ENCODE data around the gene SNX3. TPM values are rescaled to one million over a fixed set of nuclear protein-coding genes. Genes with fewer than 3 reads are reported as not detected.

Gene SNX3
- polyA plus RNA-seq, 1 donor, result 284 TPM

DNA sequence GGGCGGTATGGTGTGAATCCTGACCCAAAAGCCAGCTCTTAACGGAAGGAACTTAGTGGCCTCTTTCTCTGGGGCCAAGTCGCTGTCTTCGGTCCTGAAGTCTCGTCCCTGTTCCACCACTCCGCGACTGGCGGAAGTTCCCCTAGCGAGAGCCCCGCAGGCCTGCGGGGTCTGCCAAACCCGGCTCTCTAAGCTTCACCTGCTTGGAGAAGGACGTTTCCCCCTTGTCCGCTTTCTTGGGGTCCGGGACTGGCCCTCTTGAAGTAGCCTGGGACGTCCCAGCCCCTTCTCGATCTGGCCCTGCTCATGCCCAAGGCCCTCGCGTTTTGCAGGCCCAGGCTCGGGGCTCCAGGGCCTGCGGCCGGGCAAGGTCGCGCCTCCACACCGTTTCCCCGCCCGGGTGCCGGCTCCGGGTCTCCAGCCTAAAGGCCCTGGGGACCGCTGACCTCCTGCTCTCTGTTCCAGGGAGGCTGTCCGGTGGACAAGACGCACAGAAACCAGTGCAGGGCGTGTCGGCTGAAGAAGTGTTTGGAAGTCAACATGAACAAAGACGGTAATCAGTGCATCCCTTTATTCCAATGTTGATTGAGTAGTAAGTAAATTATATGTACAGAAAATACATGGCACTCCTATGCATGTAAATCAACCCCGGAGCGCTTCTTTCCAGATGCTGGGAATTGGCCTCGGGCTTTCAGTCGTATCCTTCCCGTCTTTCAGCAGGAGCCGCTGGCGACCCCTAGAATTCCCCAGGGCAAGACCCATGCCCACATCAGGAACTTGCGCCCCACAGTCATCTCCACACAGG, 86.3 kb downstream of the SNX3 start:
- H3K36me3 ChIP-seq (ENCODE audit: control insufficient read depth, insufficient read depth, low read length), result no peaks in the 10 kb centered on the region
- no CpG with 5 or more reads among the region's 43 CpGs for WGBS (ENCODE audit: insufficient coverage, low lambda C conversion rate)
- H3K9me3 ChIP-seq (ENCODE audit: control insufficient read depth, low read depth, low read length), result peaks cover 12% of the 10 kb centered on the region
- H3K27ac ChIP-seq (ENCODE audit: low read length), result no peak overlapping the region
- peaks cover 11% of the 10 kb centered on the region for H3K4me1 ChIP-seq (ENCODE audit: control insufficient read depth, insufficient read depth, low read length)
- H3K4me3 ChIP-seq (ENCODE audit: low read length), result no peak overlapping the region
- DNase-seq, result peak; percentile 21 to 59
- H3K27me3 ChIP-seq (ENCODE audit: control insufficient read depth, insufficient read depth, low read length), result peaks cover 89% of the 10 kb centered on the region

DNA sequence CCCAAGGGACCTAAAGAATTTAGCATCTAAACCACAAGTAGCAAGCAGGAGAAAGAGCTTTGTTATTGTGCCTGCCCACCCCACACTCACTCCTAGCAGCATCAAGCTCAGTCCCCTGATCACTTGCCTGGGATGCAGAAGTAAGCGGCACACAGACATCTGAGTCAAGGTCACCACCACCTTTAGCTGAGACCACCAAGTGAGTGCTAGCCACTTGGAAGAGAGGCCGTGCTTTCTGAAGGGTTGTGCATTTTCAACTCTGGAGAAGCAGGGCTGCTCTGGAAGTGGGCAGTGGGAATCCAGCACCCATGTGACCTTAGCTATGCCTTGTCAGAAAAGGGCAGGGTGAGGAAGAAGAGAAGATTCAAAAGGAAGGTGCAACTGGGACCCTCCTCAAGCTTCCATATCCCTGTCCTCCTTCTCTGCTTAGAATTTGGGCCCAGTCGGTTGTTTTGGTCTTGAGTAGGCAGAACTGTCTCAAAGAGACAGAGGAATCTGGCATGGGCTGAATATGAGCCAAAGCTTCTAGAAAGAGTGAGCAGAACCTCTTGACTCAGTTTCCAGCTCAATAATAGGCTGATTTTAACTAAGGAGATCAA, 88.8 kb downstream of the SNX3 start:
- Histone ChIP-seq H3K27me3 (ENCODE audit: control insufficient read depth, insufficient read depth, low read length) (peaks cover 94% of the 10 kb centered on the region), H3K27ac (ENCODE audit: low read length) (no peak overlapping the region), H3K36me3 (ENCODE audit: control insufficient read depth, insufficient read depth, low read length) (no peaks in the 10 kb centered on the region), H3K4me1 (ENCODE audit: control insufficient read depth, insufficient read depth, low read length) (peaks cover 35% of the 10 kb centered on the region), H3K9me3 (ENCODE audit: control insufficient read depth, low read depth, low read length) (peaks cover 19% of the 10 kb centered on the region), H3K4me3 (ENCODE audit: low read length) (no peak overlapping the region)
- DNase-seq, result no peak
- WGBS (ENCODE audit: insufficient coverage, low lambda C conversion rate), result no CpG with 5 or more reads among the region's 3 CpGs

DNA sequence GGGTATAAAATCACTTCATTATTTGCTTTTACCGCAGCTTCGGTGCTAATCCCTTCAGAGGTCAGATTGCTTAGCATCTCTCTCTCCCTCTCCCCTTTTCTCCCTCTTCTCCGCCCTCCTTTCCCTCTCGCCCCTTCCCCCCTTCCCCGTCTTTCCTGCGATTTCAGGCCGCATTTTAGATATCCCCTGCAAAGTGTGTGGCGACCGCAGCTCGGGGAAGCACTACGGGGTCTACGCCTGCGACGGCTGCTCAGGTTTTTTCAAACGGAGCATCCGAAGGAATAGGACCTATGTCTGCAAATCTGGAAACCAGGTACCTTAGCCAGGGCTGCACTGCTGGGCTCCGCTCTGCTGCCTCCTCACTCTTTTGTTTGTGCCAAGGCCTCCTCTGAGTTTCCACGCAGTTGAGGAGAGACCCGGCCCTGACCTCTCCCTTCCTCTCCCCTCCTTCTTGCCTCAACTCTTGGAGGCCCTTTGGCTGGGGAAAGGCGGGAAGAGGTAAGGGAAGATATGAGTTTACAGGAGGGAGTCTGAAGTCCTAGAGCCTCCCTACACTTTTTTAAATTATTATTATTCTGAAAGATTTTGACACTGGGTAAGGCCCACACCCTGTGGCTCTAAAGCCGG, 89.4 kb downstream of the SNX3 start:
- Histone ChIP-seq H3K4me3 (ENCODE audit: low read length) (no peak overlapping the region), H3K27me3 (ENCODE audit: control insufficient read depth, insufficient read depth, low read length) (peaks cover 94% of the 10 kb centered on the region), H3K36me3 (ENCODE audit: control insufficient read depth, insufficient read depth, low read length) (no peaks in the 10 kb centered on the region), H3K27ac (ENCODE audit: low read length) (no peak overlapping the region), H3K4me1 (ENCODE audit: control insufficient read depth, insufficient read depth, low read length) (peaks cover 39% of the 10 kb centered on the region), H3K9me3 (ENCODE audit: control insufficient read depth, low read depth, low read length) (peaks cover 23% of the 10 kb centered on the region)
- 6% methylated on average over 2 of the region's 21 CpGs for WGBS (ENCODE audit: insufficient coverage, low lambda C conversion rate)
- DNase-seq, result no peak

DNA sequence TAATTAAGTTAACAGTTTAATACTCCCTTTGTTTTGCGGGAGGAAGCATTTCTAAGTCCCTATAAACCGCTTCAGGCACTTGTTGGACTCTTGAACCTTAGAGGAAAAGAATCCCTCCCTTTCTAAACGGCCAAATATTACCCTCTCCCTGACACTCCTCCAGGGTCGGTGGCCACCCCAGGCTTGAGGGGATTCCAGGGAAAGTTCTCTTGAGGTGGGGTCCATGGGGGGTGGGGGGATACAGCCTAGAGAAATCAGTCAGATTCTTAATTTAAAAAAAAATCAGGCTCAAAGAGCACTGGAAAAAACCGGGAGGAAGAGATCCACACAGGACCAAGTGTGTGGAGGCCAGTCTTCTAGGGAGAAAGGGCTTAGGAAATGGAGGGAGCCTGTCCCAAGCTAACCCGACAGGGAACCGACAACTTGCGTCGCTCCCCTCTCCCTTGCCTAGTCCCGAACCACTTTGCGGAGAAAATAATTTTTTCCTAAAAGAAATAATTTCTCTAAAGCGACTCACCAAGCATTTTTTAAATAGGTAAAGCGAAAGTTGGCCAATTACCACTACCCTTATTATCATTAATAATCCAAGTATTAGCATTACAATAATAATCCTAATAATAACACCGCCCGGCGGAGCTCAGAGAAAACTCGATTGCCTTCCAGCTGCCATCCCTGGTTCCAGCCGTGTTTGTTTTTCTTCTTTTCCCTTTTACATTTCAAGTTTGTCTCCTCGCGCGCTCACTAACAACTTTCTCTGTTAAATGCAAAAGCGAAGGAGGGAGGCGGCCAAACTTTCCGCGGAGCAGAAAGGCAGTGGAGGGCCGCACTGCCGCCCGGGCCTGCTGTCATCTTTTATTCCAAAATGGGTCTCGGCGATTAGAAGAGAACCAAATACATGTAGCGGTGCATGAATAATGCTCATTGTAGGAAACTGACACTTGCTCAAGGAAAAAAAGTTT, 90.2 kb downstream of the SNX3 start:
- H3K4me1 ChIP-seq (ENCODE audit: control insufficient read depth, insufficient read depth, low read length), result peaks cover 40% of the 10 kb centered on the region
- peaks cover 94% of the 10 kb centered on the region for H3K27me3 ChIP-seq (ENCODE audit: control insufficient read depth, insufficient read depth, low read length)
- no peak overlapping the region for H3K4me3 ChIP-seq (ENCODE audit: low read length)
- no peaks in the 10 kb centered on the region for H3K36me3 ChIP-seq (ENCODE audit: control insufficient read depth, insufficient read depth, low read length)
- DNase-seq, result no peak
- WGBS (ENCODE audit: insufficient coverage, low lambda C conversion rate), result 8% methylated on average over 4 of the region's 31 CpGs
- H3K9me3 ChIP-seq (ENCODE audit: control insufficient read depth, low read depth, low read length), result peaks cover 20% of the 10 kb centered on the region
- no peak overlapping the region for H3K27ac ChIP-seq (ENCODE audit: low read length)

DNA sequence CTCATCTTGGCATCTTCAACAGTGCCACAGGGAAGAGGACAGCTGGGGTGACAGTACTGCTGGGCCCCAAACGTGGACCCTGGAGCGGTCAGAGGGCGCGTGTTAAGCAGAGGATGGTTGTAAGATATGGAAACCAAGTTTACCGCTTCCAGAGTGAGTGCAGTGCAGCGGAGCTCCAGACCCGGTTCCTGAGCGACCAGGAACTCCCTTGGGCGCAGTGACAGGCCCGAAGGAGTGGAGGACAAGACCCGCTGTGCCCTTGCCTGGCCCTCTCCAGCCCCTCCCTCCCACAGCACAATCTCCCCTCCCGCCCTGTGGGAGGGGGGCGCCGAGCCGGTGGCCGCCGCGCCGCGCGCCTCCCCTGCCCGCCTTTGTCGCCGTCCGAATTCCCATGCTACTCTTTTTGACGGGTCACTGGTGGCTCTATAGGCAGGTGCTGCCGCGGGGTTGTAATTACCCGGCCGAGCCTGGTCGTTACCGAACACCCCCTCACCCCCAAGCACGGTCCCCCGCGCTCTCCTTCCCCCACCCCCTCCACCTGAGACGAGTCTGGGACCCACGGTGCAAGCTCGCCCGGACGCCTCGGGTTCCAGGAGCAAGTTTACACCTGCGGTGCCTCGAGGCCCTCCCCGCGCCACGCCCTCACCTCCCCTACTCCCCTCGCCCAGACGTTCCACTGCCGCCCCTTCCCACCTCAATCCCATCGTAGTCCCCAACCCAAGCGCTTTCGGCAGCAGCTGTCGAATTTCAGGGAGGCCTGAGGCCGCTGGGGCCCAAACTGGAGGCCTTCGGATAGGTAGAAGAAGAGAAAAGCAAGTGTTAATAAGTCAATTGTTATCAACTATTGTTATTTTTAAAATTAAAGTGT, 91.1 kb downstream of the SNX3 start:
- H3K4me1 ChIP-seq (ENCODE audit: control insufficient read depth, insufficient read depth, low read length), result peaks cover 49% of the 10 kb centered on the region

DNA sequence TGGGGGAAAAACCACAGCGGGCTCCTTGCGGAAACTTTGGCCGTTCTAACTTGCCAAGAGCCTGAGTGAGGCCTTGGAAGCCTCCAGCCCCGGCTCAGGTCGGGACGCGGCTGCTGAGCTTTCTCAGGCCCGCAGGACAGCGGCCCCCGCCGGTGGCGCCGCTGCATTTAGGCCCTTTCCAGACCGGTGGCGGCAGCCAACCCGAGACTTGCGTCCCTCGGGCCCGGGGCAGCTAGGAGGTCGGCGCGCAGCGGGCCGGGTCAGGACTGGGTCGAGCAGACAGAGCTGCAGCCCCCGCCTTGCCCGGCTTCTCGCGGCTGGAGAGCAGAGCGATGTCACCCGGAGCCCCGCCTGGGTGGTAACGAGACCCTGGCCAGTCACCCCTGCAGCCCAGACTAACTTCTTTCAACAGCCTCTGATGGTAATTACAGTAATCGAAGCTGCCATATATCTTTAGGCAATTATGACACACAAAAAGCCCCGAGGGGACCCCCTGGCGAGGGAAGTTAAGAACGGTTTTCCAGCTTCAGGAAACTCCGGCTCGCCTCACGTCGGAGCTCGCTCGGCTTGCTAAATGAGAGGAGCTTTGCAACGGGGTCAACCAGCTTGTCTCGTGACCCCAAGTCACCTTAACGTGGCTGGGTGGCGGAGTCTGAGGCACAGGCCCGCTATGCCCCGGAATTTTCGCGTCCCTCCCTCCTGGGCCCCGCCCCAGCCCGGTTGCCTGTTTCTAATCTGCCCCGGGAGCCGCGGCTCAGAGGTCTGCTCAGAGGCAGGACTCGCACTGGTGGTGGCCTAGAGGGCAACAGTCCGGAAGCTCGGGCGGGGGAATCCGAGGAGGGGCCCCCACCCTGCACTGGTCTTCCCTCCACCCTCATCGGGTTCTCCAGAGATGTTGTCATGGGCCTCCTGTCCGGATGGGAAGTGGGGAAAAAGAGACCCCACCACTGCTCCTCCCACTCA, 92.1 kb downstream of the SNX3 start:
- Histone ChIP-seq H3K4me1 (ENCODE audit: control insufficient read depth, insufficient read depth, low read length) (peaks cover 50% of the 10 kb centered on the region), H3K9me3 (ENCODE audit: control insufficient read depth, low read depth, low read length) (peaks cover 21% of the 10 kb centered on the region), H3K4me3 (ENCODE audit: low read length) (no peak overlapping the region), H3K27ac (ENCODE audit: low read length) (no peak overlapping the region), H3K27me3 (ENCODE audit: control insufficient read depth, insufficient read depth, low read length) (peaks cover 94% of the 10 kb centered on the region), H3K36me3 (ENCODE audit: control insufficient read depth, insufficient read depth, low read length) (no peaks in the 10 kb centered on the region)
- peak; percentile 23 to 46 for DNase-seq
- no CpG with 5 or more reads among the region's 63 CpGs for WGBS (ENCODE audit: insufficient coverage, low lambda C conversion rate)

More for the DNA sequence above, 91.1 kb downstream of the SNX3 start:
- H3K27ac ChIP-seq (ENCODE audit: low read length), result no peak overlapping the region
- no peak overlapping the region for H3K4me3 ChIP-seq (ENCODE audit: low read length)
- peak in 1 of 2 donors; percentile 20 for DNase-seq
- H3K36me3 ChIP-seq (ENCODE audit: control insufficient read depth, insufficient read depth, low read length), result no peaks in the 10 kb centered on the region
- H3K27me3 ChIP-seq (ENCODE audit: control insufficient read depth, insufficient read depth, low read length), result peaks cover 94% of the 10 kb centered on the region
- no CpG with 5 or more reads among the region's 55 CpGs for WGBS (ENCODE audit: insufficient coverage, low lambda C conversion rate)
- H3K9me3 ChIP-seq (ENCODE audit: control insufficient read depth, low read depth, low read length), result peaks cover 22% of the 10 kb centered on the region

- no peak overlapping the region for H3K4me3 ChIP-seq (ENCODE audit: low read length)
- 20% methylated on average over 3 of the region's 23 CpGs for WGBS (ENCODE audit: insufficient coverage, low lambda C conversion rate)
- no peak overlapping the region for H3K27ac ChIP-seq (ENCODE audit: low read length)
- peak in 1 of 2 donors; percentile 9 for DNase-seq
- H3K27me3 ChIP-seq (ENCODE audit: control insufficient read depth, insufficient read depth, low read length), result peaks cover 100% of the 10 kb centered on the region
- H3K36me3 ChIP-seq (ENCODE audit: control insufficient read depth, insufficient read depth, low read length), result no peaks in the 10 kb centered on the region
- peaks cover 50% of the 10 kb centered on the region for H3K4me1 ChIP-seq (ENCODE audit: control insufficient read depth, insufficient read depth, low read length)
- peaks cover 21% of the 10 kb centered on the region for H3K9me3 ChIP-seq (ENCODE audit: control insufficient read depth, low read depth, low read length)
Measured at GRCh38 chr6:108168090-108168463, 92.8 kb downstream of the SNX3 start.

- Histone ChIP-seq H3K27ac (ENCODE audit: low read length) (no peak overlapping the region), H3K4me3 (ENCODE audit: low read length) (no peak overlapping the region), H3K36me3 (ENCODE audit: control insufficient read depth, insufficient read depth, low read length) (no peaks in the 10 kb centered on the region), H3K9me3 (ENCODE audit: control insufficient read depth, low read depth, low read length) (peaks cover 21% of the 10 kb centered on the region), H3K27me3 (ENCODE audit: control insufficient read depth, insufficient read depth, low read length) (peaks cover 100% of the 10 kb centered on the region), H3K4me1 (ENCODE audit: control insufficient read depth, insufficient read depth, low read length) (peaks cover 50% of the 10 kb centered on the region)
- 35% methylated on average over 2 of the region's 35 CpGs for WGBS (ENCODE audit: insufficient coverage, low lambda C conversion rate)
- DNase-seq, result peak in 1 of 2 donors; percentile 27
Measured at GRCh38 chr6:108167449-108168089, 93.3 kb downstream of the SNX3 start.

Measured in large intestine (tissue), 3 donors.